Measurements from ENCODE around the gene KIF5B. TPM values are rescaled to one million over a fixed set of nuclear protein-coding genes. Genes with fewer than 3 reads are reported as not detected.

KIF5B gene
- total and polyA plus RNA-seq, 3 donors from 2014 or later: 49.5 to 122 (median 108) TPM

GRCh38 chr10:32031920-32032319 lies 24.3 kb downstream of the KIF5B start:
- Histone ChIP-seq H3K4me1 (no peaks in the 10 kb centered on the region), H3K9me3 (no peaks in the 10 kb centered on the region), H3K36me3 (ENCODE audit: low read depth, missing control alignments) (no peaks in the 10 kb centered on the region), H3K27me3 (no peaks in the 10 kb centered on the region), H3K27ac (no peak overlapping the region), H3K4me3 (no peak overlapping the region)
- intact Hi-C loops (cut with DNase I; ENCODE audit: low total_unique reads): no loop called here
- no peak for DNase-seq
- TF ChIP-seq CTCF (IDR thresholded peaks at IDR 0.05) (no peak), POLR2A (IDR thresholded peaks at IDR 0.05) (no peak)
- WGBS, 2 donors: 87 to 95% methylated on average over 2 to 4 of the region's 4 CpGs

- WGBS, 2 donors: 95 to 97% methylated on average over 6 of the region's 6 CpGs
- no peak for DNase-seq
- Histone ChIP-seq H3K9me3 (no peaks in the 10 kb centered on the region), H3K4me1 (no peaks in the 10 kb centered on the region), H3K27ac (no peak overlapping the region), H3K4me3 (no peak overlapping the region), H3K36me3 (ENCODE audit: low read depth, missing control alignments) (no peaks in the 10 kb centered on the region), H3K27me3 (no peaks in the 10 kb centered on the region)
- TF ChIP-seq POLR2A (IDR thresholded peaks at IDR 0.05) (no peak), CTCF (IDR thresholded peaks at IDR 0.05) (no peak)
- intact Hi-C loops (cut with DNase I; ENCODE audit: low total_unique reads): no loop called here
These were observed 24.8 kb downstream of the KIF5B start for GRCh38 chr10:32031424-32031823.

- TF ChIP-seq POLR2A (IDR thresholded peaks at IDR 0.05) (no peak), CTCF (IDR thresholded peaks at IDR 0.05) (no peak)
- H3K36me3 ChIP-seq (ENCODE audit: low read depth, missing control alignments): no peaks in the 10 kb centered on the region
- no peak overlapping the region for H3K4me3 ChIP-seq
- no peak for DNase-seq
- no peaks in the 10 kb centered on the region for H3K9me3 ChIP-seq
- no peaks in the 10 kb centered on the region for H3K27me3 ChIP-seq
- no peaks in the 10 kb centered on the region for H3K4me1 ChIP-seq
- H3K27ac ChIP-seq: no peak overlapping the region
- intact Hi-C loops (cut with DNase I; ENCODE audit: low total_unique reads): no loop called here
- 48 to 52% methylated on average over 1 of the region's 1 CpG for WGBS, 2 donors
These were observed 27.5 kb downstream of the KIF5B start for GRCh38 chr10:32028710-32029109.

GRCh38 chr10:32023264-32023663 lies 33.0 kb downstream of the KIF5B start:
- Histone ChIP-seq H3K27me3 (no peaks in the 10 kb centered on the region), H3K36me3 (ENCODE audit: low read depth, missing control alignments) (no peaks in the 10 kb centered on the region), H3K27ac (no peak overlapping the region), H3K4me1 (no peaks in the 10 kb centered on the region), H3K9me3 (no peaks in the 10 kb centered on the region), H3K4me3 (no peak overlapping the region)
- TF ChIP-seq CTCF (IDR thresholded peaks at IDR 0.05): no peak
- TF ChIP-seq POLR2A (IDR thresholded peaks at IDR 0.05): no peak
- 77 to 84% methylated on average over 1 of the region's 1 CpG for WGBS, 2 donors
- intact Hi-C loops (cut with DNase I; ENCODE audit: low total_unique reads): no loop called here
- no peak for DNase-seq

GRCh38 chr10:32017044-32017443 lies 39.2 kb downstream of the KIF5B start:
- intact Hi-C loops (cut with DNase I; ENCODE audit: low total_unique reads): no loop called here
- no peaks in the 10 kb centered on the region for H3K36me3 ChIP-seq (ENCODE audit: low read depth, missing control alignments)
- no peak overlapping the region for H3K27ac ChIP-seq

More at GRCh38 chr10:32017044-32017443, 39.2 kb downstream of the KIF5B start:
- no peaks in the 10 kb centered on the region for H3K4me1 ChIP-seq
- WGBS, 2 donors: 94 to 95% methylated on average over 11 of the region's 11 CpGs
- H3K4me3 ChIP-seq: no peak overlapping the region
- no peak for DNase-seq
- no peaks in the 10 kb centered on the region for H3K9me3 ChIP-seq
- TF ChIP-seq CTCF (IDR thresholded peaks at IDR 0.05) (no peak), POLR2A (IDR thresholded peaks at IDR 0.05) (no peak)
- no peaks in the 10 kb centered on the region for H3K27me3 ChIP-seq

All from testis (tissue), 3 donors.